MCF 10A (cell line): Measurements from ENCODE around the gene CTBP2. TPM values are rescaled to one million over a fixed set of nuclear protein-coding genes. Genes with fewer than 3 reads are reported as not detected.

ENCODE experiments used
- BruUV-seq: library from RNA; stranded (reverse); fragments of 400-500 nt; replicated peaks from 2 replicates; lab custom pipeline; 2021; lab: Mats Ljungman, UMichigan
- CTCF ChIA-PET: fragments of 300-600 bp; sonication (Branson Sonifier 250); formaldehyde crosslinking; extraction: SDS; loops from one replicate; lab custom pipeline; 2021; ENCODE audit warnings: antibody characterized with exemption, inconsistent platforms; lab: Yijun Ruan, JAX
- POLR2A ChIA-PET: fragments of 300-600, 350-650 bp; sonication (Branson Sonifier 250); formaldehyde crosslinking; extraction: SDS; loops from one replicate; lab custom pipeline; 2020; ENCODE audit warnings: antibody characterized with exemption, inconsistent platforms; lab: Yijun Ruan, JAX
- DNase-seq: peaks from one replicate; pipeline ENCODE4 v3.0.0-alpha.2; 2018; ENCODE audit not compliant: unreplicated experiment
- H3K27ac Mint-ChIP-seq: one replicate; pipeline ENCODE4 v1.8.0; 2022; ENCODE audit warnings: mild to moderate bottlenecking, low read depth, mixed read lengths; ENCODE audit not compliant: unreplicated experiment
- H3K27me3 Mint-ChIP-seq: one replicate; pipeline ENCODE4 v1.8.0; 2022; ENCODE audit warnings: mixed read lengths; ENCODE audit not compliant: insufficient read depth, unreplicated experiment
- H3K36me3 Mint-ChIP-seq: one replicate; pipeline ENCODE4 v1.8.0; 2022; ENCODE audit warnings: mild to moderate bottlenecking, moderate library complexity, mixed read lengths; ENCODE audit not compliant: insufficient read depth, unreplicated experiment
- H3K4me1 Mint-ChIP-seq: one replicate; pipeline ENCODE4 v1.8.0; 2022; ENCODE audit warnings: mixed read lengths; ENCODE audit not compliant: insufficient read depth, unreplicated experiment
- H3K4me3 Mint-ChIP-seq: one replicate; pipeline ENCODE4 v1.8.0; 2022; ENCODE audit warnings: mild to moderate bottlenecking, moderate library complexity, mixed read lengths; ENCODE audit not compliant: unreplicated experiment
- H3K9me3 Mint-ChIP-seq: one replicate; pipeline ENCODE4 v1.8.0; 2022; ENCODE audit warnings: mixed read lengths; ENCODE audit not compliant: unreplicated experiment
- intact Hi-C: fragments of 100-400 bp; cut with micrococcal nuclease; formaldehyde crosslinking; loops from 2 replicates; pipeline ENCODE4 v1.14.1; 2022
- total RNA-seq: library from RNA; stranded (reverse); gene quantifications from 2 replicates; pipeline ENCODE4 v1.2.3, GENCODE V29; 2022
- TF ChIP-seq, protein P1 (sequence below): fragments of 200-600 bp; IDR thresholded peaks from one replicate; pipeline ENCODE4 v1.8.0; 2022; ENCODE audit warnings: antibody characterized with exemption, mild to moderate bottlenecking; ENCODE audit not compliant: unreplicated experiment

The CTBP2 gene
- total RNA-seq, 1 experiment from 2014 or later, result 152 TPM

DNA sequence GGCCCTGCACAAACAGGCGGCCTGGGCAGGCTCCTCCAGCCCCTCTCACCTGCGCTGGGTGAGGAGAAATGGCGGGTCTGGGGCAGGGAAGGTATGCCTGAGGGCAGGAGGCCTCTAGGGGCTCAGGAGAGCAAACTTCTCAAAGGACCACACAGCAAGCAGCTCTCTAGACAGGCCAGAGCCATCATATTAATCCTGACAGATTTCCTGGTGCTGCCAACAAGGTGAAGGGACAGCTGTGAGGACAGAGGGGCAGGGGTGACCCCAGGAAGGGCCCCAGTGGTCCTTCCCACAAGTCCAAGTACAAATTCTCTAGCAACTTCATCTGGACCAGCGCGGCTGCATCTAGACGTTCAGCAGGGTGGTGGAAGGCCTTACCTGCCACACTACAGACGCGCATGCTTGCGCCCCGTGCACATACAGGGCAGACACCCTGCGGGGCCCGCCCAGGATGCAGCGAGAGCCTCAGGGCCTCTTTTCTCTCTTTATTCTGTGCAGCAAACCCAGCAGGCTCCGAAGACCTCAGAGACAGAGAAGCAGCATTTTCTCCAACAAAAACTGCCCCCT, 156.4 kb downstream of the CTBP2 start:
- ChIA-PET CTCF (interaction anchor here (0.6 kb wide), 1 partner anchor 349 kb away, joined by 3 read pairs; no protein-coding TSS in a partner anchor), POLR2A (no interaction called here)
- BruUV-seq, result no TSS peak
- H3K4me3 Mint-ChIP-seq, result no peak overlapping the region
- H3K9me3 Mint-ChIP-seq, result no peaks in the 10 kb centered on the region
- H3K27ac Mint-ChIP-seq, result no peak overlapping the region
- intact Hi-C loops, result no loop called here
- no peak for DNase-seq
- H3K4me1 Mint-ChIP-seq, result no peaks in the 10 kb centered on the region
- H3K36me3 Mint-ChIP-seq, result peaks cover 64% of the 10 kb centered on the region
- TF ChIP-seq, protein P1, sequence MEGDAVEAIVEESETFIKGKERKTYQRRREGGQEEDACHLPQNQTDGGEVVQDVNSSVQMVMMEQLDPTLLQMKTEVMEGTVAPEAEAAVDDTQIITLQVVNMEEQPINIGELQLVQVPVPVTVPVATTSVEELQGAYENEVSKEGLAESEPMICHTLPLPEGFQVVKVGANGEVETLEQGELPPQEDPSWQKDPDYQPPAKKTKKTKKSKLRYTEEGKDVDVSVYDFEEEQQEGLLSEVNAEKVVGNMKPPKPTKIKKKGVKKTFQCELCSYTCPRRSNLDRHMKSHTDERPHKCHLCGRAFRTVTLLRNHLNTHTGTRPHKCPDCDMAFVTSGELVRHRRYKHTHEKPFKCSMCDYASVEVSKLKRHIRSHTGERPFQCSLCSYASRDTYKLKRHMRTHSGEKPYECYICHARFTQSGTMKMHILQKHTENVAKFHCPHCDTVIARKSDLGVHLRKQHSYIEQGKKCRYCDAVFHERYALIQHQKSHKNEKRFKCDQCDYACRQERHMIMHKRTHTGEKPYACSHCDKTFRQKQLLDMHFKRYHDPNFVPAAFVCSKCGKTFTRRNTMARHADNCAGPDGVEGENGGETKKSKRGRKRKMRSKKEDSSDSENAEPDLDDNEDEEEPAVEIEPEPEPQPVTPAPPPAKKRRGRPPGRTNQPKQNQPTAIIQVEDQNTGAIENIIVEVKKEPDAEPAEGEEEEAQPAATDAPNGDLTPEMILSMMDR, result no peak
- H3K27me3 Mint-ChIP-seq, result no peaks in the 10 kb centered on the region

GRCh38 chr10:125003146-125003900, 157.0 kb downstream of the CTBP2 start:
- no TSS peak for BruUV-seq
- ChIA-PET POLR2A (no interaction called here), CTCF (interaction anchor here (0.6 to 1.0 kb wide), 2 partner anchors 11 to 202 kb away, joined by 3 read pairs; no protein-coding TSS in a partner anchor)
- intact Hi-C loops, result no loop called here
- Mint-ChIP-seq H3K27ac (no peak overlapping the region), H3K9me3 (no peaks in the 10 kb centered on the region), H3K27me3 (no peaks in the 10 kb centered on the region), H3K4me1 (no peaks in the 10 kb centered on the region), H3K36me3 (peaks cover 64% of the 10 kb centered on the region), H3K4me3 (no peak overlapping the region)
- TF ChIP-seq, protein P1, result no peak
- DNase-seq, result no peak

GRCh38 chr10:125002423-125003145, 157.8 kb downstream of the CTBP2 start:
- no peaks in the 10 kb centered on the region for H3K27me3 Mint-ChIP-seq

More at GRCh38 chr10:125002423-125003145, 157.8 kb downstream of the CTBP2 start:
- BruUV-seq, result no TSS peak
- H3K4me1 Mint-ChIP-seq, result no peaks in the 10 kb centered on the region
- ChIA-PET POLR2A (no interaction called here), CTCF (interaction anchor here (0.6 to 1.0 kb wide), 2 partner anchors 10 to 202 kb away, joined by 3 read pairs; no protein-coding TSS in a partner anchor)
- intact Hi-C loops, result no loop called here
- peaks cover 67% of the 10 kb centered on the region for H3K36me3 Mint-ChIP-seq
- H3K27ac Mint-ChIP-seq, result no peak overlapping the region
- H3K9me3 Mint-ChIP-seq, result no peaks in the 10 kb centered on the region
- H3K4me3 Mint-ChIP-seq, result no peak overlapping the region
- TF ChIP-seq, protein P1, result no peak
- DNase-seq, result no peak
